Renal cortex interstitium (tissue), 11 donors: ENCODE results near the gene ELFN2. TPM values are rescaled to one million over a fixed set of nuclear protein-coding genes. Genes with fewer than 3 reads are reported as not detected.
"Not testable (repeated sequence)": the region's sequence is repeated elsewhere in the genome, so short reads cannot be mapped to it uniquely, and the experiment has no call there.

ENCODE experiments used
- DNase-seq, 11 donors: peaks; one replicate each; pipeline ENCODE4 v3.0.0-alpha.2; 2013; ENCODE audit warnings: low read depth in 9 of 11, low spot score in 4 of 11; ENCODE audit errors: extremely low read depth in 1 of 11
- polyA plus RNA-seq, 3 donors: library from polyadenylated mRNA; unstranded; fragments of 120-200 nt; gene quantifications; one replicate each; pipeline ENCODE4 v1.2.1, GENCODE V29; 2013; ENCODE audit not compliant: insufficient read length in 3 of 3

ELFN2 gene
- polyA plus RNA-seq, 3 donors: 1.2 to 2.2 (median 2.0) TPM

DNA sequence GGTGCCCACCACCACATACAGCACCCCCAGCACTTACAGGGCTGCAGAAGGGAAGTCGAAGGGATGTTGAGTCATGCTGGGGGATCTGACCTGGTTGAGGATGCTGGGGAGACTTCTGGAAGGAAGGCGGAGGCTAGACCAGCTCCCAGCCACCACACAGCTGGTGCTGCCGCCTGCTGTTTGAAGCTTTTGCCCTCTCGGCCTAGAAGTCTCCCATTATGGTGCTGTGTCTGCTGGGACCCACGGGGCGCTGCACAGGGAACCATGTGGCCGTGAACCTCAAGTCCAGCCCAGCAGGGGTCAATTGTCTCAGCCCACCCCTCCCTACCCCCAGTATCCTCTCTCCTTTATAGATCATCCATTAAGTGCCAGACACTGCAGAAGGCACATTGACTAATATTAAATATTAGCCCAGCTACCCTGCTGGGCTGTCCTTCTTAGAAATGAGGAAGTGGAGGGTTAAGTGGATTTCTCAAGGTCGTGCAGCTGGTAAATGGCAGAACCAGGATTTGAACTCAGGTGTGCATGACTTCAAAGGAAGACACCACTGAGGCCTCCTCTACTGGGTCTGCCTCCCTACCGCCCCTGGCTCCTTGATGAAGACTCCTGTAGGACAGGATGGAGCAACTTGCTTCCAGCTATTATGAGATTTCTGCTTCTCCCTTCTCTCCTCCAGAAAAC, 95.3 kb downstream of the ELFN2 start:
- DNase-seq: no peak

DNA sequence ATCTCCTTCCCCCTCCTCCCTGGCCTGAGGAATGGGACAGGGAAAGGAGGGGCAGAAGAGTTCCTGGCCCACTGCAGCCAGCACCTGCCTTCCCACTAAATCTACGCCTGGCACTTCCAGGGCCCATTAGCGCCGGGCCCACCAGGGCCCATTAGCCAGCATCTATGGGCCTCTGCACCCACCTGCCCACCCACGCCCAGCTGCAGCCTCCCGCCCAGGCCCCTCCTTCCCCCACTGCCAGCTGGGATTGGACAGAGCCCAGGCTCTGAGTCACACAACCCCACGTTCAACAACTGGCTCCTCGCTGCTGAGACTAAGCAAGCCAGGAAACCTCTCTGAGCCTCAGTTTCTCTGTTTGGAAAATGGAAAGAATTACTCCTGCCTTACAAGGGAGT, 96.2 kb downstream of the ELFN2 start:
- no peak for DNase-seq

DNA sequence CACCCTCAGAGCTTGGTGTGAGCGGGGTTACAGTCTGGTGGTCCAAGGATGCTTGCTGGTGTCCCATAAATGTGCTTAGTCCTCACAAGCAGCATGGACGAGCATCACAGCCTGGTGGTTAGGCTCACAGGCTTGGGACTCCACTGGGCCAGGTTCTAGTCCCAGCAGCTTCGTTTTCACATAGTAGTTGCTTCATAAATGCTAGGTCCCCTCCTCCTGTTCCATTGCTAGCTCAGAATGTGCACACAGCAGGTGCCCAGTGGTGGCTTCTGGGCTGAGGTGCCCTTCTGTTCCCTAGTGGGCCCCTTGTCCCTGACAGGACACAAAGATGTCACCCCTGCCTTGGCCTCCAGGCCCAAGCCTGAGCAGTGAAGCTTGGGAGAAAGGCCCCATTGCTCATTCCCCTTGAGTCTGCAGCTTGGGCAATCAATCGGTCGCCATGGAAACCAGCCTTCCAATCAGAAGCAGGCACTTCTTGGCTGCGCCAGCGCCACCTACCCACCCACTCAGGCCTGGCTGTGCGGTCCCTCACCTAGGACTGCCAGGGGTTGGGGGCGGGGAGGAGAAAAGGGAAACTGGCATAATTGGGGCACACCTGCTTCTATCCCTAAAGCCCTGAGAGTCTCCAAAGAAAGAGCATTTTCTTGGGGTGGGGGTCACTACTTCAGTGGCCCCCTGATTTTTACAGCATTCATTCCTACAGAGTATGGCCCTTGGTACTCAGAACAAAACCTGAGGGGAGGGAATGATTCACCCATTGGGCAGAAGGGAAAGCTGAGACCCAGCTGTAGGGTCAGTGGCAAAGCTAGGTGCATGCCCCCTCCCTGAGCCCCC, 96.9 kb downstream of the ELFN2 start:
- DNase-seq: peak in 10 of 11 donors; percentile 47 to 84 (median 68)

DNA sequence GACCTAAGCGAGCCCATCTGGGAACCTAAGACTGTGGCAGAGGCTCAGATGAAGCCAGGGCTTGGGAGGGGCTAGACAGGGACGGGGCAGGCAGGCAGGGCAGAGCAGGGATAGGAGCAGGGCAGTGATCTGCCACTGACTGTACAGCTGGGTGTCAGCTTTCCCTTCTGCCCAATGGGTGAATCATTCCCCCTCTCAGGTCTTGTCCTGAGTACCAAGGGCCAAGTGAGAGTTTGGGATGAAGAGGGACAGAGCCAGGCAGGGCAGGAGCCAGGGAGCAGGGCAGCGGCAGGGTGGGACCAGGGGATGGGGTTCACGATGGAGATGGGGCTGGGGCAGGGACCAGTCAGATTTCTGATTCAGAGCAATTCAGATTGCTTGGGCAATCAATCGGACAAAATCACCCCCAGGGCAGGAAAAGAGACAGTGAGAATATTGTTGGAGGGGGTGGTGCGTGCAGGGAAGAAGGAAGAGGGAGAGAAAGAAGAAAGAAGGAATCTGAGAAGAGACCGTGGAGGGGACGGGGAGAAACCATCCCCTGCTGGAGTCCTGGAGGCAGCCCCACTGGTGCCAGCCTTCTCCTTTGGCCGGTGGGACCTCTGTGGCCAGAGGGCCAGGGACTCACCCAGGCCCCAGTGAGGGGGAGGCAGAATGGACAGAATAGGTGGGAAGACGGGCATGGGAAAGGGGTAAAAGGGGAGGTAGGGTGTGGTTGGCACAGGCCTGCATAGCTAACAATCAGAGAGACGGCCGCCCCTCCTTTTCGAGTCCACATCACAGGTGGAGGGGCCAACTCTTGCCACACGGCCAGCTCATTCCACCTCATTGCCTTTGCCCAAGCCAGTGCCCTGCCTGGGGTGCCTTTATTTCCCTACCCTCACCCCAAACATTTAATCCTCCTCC, 97.8 kb downstream of the ELFN2 start:
- DNase-seq: no peak

DNA sequence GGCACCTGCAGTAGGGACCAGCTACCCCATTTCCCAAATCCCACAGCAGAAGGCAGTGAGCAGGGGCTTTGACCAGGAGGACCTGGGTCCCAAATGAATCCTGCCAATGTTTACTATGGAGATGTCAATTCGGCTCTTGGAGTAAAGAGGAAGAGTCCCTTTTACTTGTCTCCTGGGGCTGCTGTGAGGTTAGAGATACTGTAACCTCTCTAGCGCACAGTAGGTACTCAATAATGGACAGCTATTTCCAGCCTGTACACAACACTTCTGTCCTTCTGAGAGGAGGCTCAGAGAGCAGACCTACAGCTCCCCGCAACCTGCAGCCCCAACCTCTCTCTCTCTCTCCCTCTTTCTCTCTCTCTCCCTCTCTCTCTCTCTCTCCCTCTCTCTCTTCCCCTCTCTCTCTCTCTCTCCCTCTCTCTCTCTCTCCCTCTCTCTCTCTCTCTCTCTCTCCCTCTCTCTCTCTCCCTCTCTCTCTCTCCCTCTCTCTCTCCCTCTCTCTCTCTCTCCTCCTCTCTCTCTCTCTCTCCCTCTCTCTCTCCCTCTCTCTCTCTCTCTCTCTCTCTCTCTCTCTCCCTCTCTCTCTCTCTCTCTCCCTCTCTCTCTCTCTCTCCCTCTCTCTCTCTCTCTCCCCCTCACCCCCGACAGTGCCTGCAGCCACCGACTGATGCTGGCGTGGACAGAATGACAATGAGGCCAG, 98.6 kb downstream of the ELFN2 start:
- DNase-seq: not testable (repeated sequence)

DNA sequence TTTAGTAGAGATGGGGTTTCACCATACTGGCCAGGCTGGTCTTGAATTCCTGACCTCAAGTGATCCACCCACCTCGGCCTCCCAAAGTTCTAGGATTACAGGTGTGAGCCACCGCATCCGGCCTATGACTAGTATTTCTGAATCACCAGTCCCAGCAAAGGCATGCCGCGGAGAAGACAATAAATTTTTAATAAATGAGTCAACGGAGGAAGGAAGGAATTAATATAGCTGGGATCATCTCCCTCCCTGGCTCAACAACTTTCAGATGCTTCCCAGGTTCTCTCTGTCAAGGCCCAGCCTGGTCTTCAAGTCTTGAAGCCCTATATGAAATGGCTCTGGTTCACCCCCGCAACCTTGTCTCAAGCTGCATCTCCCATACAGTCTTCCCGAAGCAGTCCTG, 99.3 kb downstream of the ELFN2 start:
- DNase-seq: no peak

DNA sequence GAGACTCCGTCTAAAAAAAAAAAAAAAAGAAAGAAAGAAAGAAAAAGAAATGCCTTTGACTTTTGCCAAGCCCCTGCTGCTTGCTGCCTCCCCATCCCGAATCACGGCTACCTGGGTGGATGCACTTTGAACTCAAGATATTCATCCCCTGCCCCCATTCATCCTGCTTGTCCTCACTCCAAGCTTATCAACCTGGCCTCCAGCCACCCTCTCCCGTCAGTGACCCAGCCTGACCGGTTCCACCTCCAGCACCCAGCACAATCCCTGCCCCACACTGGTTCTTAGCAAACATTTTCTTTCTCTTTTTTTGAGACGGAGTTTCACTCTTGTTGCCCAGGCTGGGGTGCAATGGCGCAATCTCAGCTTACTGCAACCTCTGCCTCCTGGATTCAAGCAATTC, 100.6 kb downstream of the ELFN2 start:
- no peak for DNase-seq

DNA sequence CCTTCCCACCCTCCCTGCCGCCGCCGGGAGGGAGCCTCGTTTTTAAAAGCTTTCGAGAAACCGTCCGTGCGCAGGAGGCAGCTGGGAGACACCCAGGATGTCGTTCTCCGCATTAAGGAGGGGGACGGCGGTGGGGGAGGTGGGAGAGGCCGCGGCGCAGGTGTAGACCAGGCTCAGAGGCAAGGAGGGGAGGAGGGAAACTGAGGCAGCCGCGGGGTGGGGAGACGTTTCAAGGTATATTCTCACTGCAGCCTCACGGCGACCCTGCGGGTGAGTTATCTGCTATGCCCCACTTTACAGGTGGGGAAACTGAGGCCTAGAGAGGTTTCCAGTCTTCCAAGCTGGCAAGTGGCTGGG, 102.3 kb downstream of the ELFN2 start:
- DNase-seq: no peak

DNA sequence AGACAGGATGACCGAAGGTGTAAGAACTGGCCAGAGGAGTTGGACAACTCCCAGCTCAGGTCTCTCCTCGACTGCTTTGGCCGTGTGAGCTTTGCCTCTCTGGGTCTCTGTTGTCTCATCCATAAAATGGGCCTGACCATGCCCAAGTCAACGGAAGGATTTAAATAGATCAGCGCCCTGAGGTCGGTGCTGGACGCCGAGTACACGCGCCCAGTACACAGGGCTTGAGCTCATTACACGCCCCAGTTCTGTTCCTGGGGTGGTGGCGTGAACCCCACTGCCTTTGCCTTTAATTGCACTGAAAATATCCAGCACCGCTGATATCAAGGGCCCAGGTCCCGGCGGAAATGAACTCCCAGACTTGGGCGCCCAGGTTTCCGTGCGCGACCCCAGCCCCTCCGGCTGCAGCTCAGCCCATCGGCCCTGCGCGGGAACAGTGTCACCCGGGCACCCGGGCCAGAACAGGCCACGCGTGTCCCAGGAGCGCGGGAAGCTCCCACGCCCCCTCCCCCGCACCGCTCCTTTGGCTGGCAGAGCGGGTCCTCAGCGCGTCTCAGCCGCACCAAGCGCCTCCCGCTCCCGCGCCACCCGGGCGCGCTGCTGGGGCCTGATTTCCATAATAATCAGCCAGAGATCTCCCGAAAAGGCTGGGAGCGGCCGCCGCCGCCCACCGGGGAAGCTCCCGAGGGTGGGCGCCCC, 102.8 kb downstream of the ELFN2 start:
- DNase-seq: no peak

DNA sequence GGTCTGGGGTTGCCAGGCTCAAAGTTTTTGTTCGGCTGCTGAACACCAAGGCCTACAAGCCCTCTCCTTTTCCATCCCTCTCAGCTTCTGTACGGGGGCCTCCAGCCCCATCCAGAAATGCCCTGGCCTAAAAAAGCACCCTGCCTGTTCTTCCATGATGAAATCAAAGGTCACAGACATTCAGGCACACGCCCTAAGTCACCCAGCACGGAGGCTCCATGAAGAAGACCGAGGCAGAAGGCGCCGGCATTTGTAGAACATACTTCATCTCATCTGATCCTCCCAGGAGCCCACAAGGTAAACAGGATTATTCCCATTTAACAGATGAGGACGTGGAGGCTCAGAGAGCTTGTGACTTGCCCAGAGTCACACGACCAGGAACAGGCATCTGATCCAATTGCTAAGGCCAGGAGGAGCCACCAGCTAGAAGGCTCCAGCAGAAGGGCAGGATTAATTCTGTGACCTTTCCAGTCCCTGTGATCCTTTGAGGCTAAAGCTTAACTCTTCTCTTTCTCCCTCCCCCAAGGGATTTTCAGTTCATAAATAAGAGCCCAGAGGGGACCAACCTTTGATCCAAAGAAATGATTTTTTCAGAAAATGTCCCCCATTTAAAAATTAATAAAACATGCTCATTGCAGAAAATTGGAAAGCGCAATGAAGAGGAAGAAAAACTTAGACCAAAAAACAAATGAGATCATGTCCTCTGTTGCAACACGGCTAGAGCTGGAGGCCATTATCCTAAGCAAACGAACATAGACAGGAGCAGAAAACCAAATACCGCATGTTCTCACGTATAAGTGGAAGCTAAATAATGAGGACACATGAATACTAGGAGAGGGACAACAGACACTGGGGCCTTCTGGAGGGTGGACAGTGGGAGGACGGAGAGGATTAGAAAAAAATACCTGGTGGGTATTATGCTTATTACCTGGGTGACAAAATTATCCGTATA, 106.3 kb downstream of the ELFN2 start:
- no peak for DNase-seq

DNA sequence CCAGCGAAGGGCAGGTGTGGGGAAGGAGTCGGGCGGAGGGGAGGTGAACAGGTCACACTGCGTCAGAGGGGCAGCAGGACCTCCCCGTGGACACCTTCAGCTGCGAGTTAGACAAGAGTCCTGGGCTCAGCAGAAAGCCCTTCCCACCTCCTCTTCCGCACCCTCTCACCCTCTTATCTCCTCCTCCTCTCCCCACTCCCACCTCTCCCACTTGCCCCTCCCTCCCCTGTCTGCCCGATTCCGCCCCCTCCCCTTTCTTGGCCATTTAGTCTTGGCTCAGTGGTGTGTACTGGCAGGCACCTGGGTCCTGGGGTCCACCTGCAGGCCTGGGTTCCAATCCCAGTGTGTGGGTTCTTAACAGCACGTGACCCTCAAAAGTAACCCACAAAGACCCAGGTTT, 107.8 kb downstream of the ELFN2 start:
- DNase-seq: no peak

DNA sequence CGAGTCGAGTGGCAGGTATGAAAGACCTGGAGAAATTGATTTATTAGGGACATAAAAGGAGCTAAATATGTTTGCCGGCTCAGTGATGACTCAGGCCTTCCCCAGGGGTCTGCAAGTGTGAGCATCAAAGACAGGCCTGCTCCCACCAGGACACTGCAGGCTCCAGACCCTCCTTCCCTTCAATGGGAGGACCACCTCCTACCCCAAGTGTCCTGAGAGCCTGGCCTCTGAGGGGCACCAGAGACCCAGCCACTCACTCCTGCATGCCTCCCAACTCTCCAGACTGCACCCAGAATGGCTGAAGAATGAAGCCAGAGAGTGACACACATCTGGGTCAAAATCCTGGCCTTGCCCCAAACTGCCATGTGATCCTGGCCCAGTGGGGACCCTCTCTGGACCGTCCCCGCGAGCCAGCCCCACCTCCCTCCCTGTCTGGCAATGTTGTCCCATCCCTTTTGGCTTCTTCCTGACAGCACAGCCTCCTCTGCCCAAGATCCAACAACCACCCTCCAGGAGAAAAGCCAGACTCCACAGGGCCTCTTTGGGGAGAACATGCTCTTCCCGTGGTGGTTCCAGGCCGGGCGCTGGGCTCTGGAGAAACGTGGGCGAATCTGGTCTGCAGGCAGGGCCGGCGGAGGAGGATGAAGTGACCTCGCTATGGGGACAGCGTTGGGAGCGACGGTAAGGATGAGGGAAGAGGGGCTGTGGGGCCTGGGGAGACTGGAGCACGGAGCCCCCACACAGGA, 108.7 kb downstream of the ELFN2 start:
- no peak for DNase-seq

Other genes with a start within 250 kb of the ELFN2 start
- gene C1QTNF6, start 239.2 kb downstream of the ELFN2 start, polyA plus RNA-seq: 10 to 100 TPM; 26.1 to 37.9 (median 34.8) TPM
- gene SSTR3, start 215.0 kb downstream of the ELFN2 start, polyA plus RNA-seq: 1 to 10 TPM in 1 of 3 donors, under 1 TPM in 2; 0.68 to 1.2 (median 0.76) TPM
- gene RAC2, start 183.2 kb downstream of the ELFN2 start, polyA plus RNA-seq: 1 to 10 TPM; 5.2 to 6.7 (median 6.3) TPM
- 1 to 10 TPM; 3.0 to 4.9 (median 3.6) TPM for gene CYTH4, start 145.0 kb downstream of the ELFN2 start, polyA plus RNA-seq
- 10 to 100 TPM in 1 of 3 donors, 1 to 10 TPM in 2; 9.5 to 10.4 (median 10.0) TPM for gene MFNG, start 58.9 kb upstream of the ELFN2 start, polyA plus RNA-seq
- 10 to 100 TPM; 20.6 to 26.1 (median 23.2) TPM for gene CARD10, start 91.9 kb upstream of the ELFN2 start, polyA plus RNA-seq
- 10 to 100 TPM; 33.3 to 54.7 (median 49.4) TPM for gene CDC42EP1, start 133.0 kb upstream of the ELFN2 start, polyA plus RNA-seq
- gene LGALS2, start 152.6 kb upstream of the ELFN2 start, polyA plus RNA-seq: 10 to 100 TPM; 32.2 to 35.1 (median 34.0) TPM
- gene GGA1, start 181.4 kb upstream of the ELFN2 start, polyA plus RNA-seq: 10 to 100 TPM; 46.3 to 83.9 (median 57.4) TPM
- 10 to 100 TPM; 13.9 to 24.7 (median 24.1) TPM for gene SH3BP1, start 212.2 kb upstream of the ELFN2 start, polyA plus RNA-seq
- 10 to 100 TPM; 13.6 to 20.5 (median 17.7) TPM for gene PDXP, start 231.2 kb upstream of the ELFN2 start, polyA plus RNA-seq
- 100 to 1,000 TPM; 311 to 548 (median 409) TPM for gene LGALS1, start 248.2 kb upstream of the ELFN2 start, polyA plus RNA-seq